Left ventricle myocardium inferior (tissue), 1 donor: ENCODE results near the gene SAP30BP. TPM values are rescaled to one million over a fixed set of nuclear protein-coding genes. Genes with fewer than 3 reads are reported as not detected.

ENCODE experiments used
- DNase-seq: peaks from one replicate; pipeline ENCODE4 v3.0.0-alpha.2; 2020
- H3K27ac ChIP-seq: fragments of 200-600 bp; replicated peaks from 2 replicates; pipeline ENCODE4 v1.8.0; 2021
- H3K27me3 ChIP-seq: fragments of 200-600 bp; 2 replicates; pipeline ENCODE4 v1.8.0; 2021; ENCODE audit warnings: low read depth
- H3K36me3 ChIP-seq: fragments of 200-600 bp; 2 replicates; pipeline ENCODE4 v1.8.0; 2021
- H3K4me1 ChIP-seq: fragments of 200-600 bp; 2 replicates; pipeline ENCODE4 v1.8.0; 2021
- H3K4me3 ChIP-seq: fragments of 200-600 bp; 2 replicates; pipeline ENCODE4 v1.8.0; 2021; ENCODE audit warnings: mild to moderate bottlenecking, moderate library complexity
- H3K9me3 ChIP-seq: fragments of 200-600 bp; replicated peaks from 2 replicates; pipeline ENCODE4 v1.8.0; 2021
- CTCF ChIP-seq: fragments of 200-600 bp; IDR thresholded peaks from 2 replicates; pipeline ENCODE4 v1.8.0; 2021; ENCODE audit warnings: antibody characterized with exemption, mild to moderate bottlenecking, borderline replicate concordance
- intact Hi-C: fragments of 100-400 bp; cut with micrococcal nuclease; formaldehyde crosslinking; loops from one replicate; pipeline ENCODE4 v1.11.0; 2022
- total RNA-seq: library from RNA; stranded (reverse); fragmentation: NEBNext Ultra II Directional; extraction: Animal tissue kit (Norgen Biotek cat#: 25700); gene quantifications from one replicate; pipeline ENCODE4 v1.2.1, GENCODE V29; 2021
- donor health status: DM: no; HTN: yes; CAD: no; lungs with severe emphysema.

The SAP30BP gene
- total RNA-seq, 1 donor from 2014 or later = 47.2 TPM

- Histone ChIP-seq H3K9me3 (no peaks in the 10 kb centered on the region), H3K27me3 (no peaks in the 10 kb centered on the region), H3K4me3 (no peak overlapping the region), H3K4me1 (peaks cover 13% of the 10 kb centered on the region), H3K36me3 (peaks cover 46% of the 10 kb centered on the region), H3K27ac (no peak overlapping the region)
- DNase-seq = no peak
- intact Hi-C loops = no loop called here
- TF ChIP-seq CTCF = peak; percentile 69
Measured at GRCh38 chr17:75625813-75626486, 41.2 kb upstream of the SAP30BP start.

- Histone ChIP-seq H3K9me3 (no peaks in the 10 kb centered on the region), H3K4me3 (no peak overlapping the region), H3K36me3 (peaks cover 39% of the 10 kb centered on the region), H3K27ac (no peak overlapping the region), H3K4me1 (peaks cover 13% of the 10 kb centered on the region), H3K27me3 (no peaks in the 10 kb centered on the region)
- DNase-seq = no peak
- intact Hi-C loops = no loop called here
- TF ChIP-seq CTCF = no peak
Measured at GRCh38 chr17:75626496-75627038, 40.6 kb upstream of the SAP30BP start.

GRCh38 chr17:75627094-75627493 is 40.0 kb upstream of the SAP30BP start:
- Histone ChIP-seq H3K27ac (no peak overlapping the region), H3K4me1 (peaks cover 13% of the 10 kb centered on the region), H3K27me3 (no peaks in the 10 kb centered on the region), H3K36me3 (peaks cover 36% of the 10 kb centered on the region), H3K9me3 (no peaks in the 10 kb centered on the region), H3K4me3 (no peak overlapping the region)
- no peak for DNase-seq
- intact Hi-C loops = no loop called here
- no peak for TF ChIP-seq CTCF

- no peak for TF ChIP-seq CTCF
- no peaks in the 10 kb centered on the region for H3K9me3 ChIP-seq
- no peaks in the 10 kb centered on the region for H3K27me3 ChIP-seq
- no peak overlapping the region for H3K4me3 ChIP-seq
- peaks cover 36% of the 10 kb centered on the region for H3K36me3 ChIP-seq
- no peak overlapping the region for H3K27ac ChIP-seq
- DNase-seq = no peak
- H3K4me1 ChIP-seq = peaks cover 25% of the 10 kb centered on the region
- intact Hi-C loops = no loop called here
Measured at GRCh38 chr17:75628425-75628824, 38.7 kb upstream of the SAP30BP start.

- no peaks in the 10 kb centered on the region for H3K9me3 ChIP-seq
- TF ChIP-seq CTCF = no peak
- no peak overlapping the region for H3K4me3 ChIP-seq
- H3K36me3 ChIP-seq = peaks cover 36% of the 10 kb centered on the region
- no peak for DNase-seq
- no peaks in the 10 kb centered on the region for H3K27me3 ChIP-seq
- intact Hi-C loops = no loop called here
- H3K4me1 ChIP-seq = peaks cover 32% of the 10 kb centered on the region
- H3K27ac ChIP-seq = no peak overlapping the region
Measured at GRCh38 chr17:75629157-75629556, 38.0 kb upstream of the SAP30BP start.
